GM12878 (cell line): ENCODE results near the gene FLVCR2. TPM values are rescaled to one million over a fixed set of nuclear protein-coding genes. Genes with fewer than 3 reads are reported as not detected.

Experiments
- CREM ChIP-seq: IDR thresholded peaks from 2 replicates; pipeline ENCODE4 v1.6.1; 2014; ENCODE audit warnings: antibody characterized with exemption, low read depth
- FOXM1 ChIP-seq: IDR thresholded peaks from 2 replicates; pipeline ENCODE4 v1.6.1; 2012; ENCODE audit warnings: low read depth, mild to moderate bottlenecking, inconsistent platforms, low read length, moderate library complexity
- KDM1A ChIP-seq: fragments of 200-600 bp; sonication (generic); IDR thresholded peaks from 2 replicates; pipeline ENCODE4 v1.6.1; 2016; ENCODE audit warnings: borderline replicate concordance
- MXI1 ChIP-seq: fragments of 150-350 bp; IDR thresholded peaks from 2 replicates; pipeline ENCODE4 v1.6.1; 2011; ENCODE audit warnings: low read depth, mild to moderate bottlenecking, inconsistent platforms, low read length, improper control_type of control experiment
- polyA plus RNA-seq, 11 experiments: library from polyadenylated mRNA; depleted of rRNA in 4 of 11; unstranded in 6 of 11; stranded (reverse) in 5 of 11; fragments of >200 nt; fragmentation: Nextera tagmentation in 4 of 11; fragmentation: Illumina TruSeq in 1 of 11; extraction: Ambion mirVana in 4 of 11; extraction: Trizol in 1 of 11; gene quantifications; 1 replicate in 1 of 11; 2 replicates in 10 of 11; pipeline versions ENCODE4 v1.2.1 to v1.2.3, GENCODE V29; 2011 to 2016; ENCODE audit warnings: inconsistent platforms in 2 of 11, missing spikeins in 2 of 11, low read depth in 1 of 11
- total RNA-seq, 4 experiments: library from RNA; depleted of rRNA in 3 of 4; stranded (reverse); fragments of >200 nt in 3 of 4; fragmentation: Illumina TruSeq in 1 of 4; extraction: Trizol in 1 of 4; gene quantifications; 2 replicates each; pipeline versions ENCODE4 v1.2.1 to v1.2.3, GENCODE V29; 2013 to 2021
- TF ChIP-seq, protein P1 (sequence below): IDR thresholded peaks from 2 replicates; pipeline ENCODE4 v1.6.1; 2012; ENCODE audit warnings: improper control_type of control experiment, low read depth, low read length; ENCODE audit not compliant: insufficient replicate concordance
- TF ChIP-seq, protein P2 (sequence below): fragments of 450-650 bp; IDR thresholded peaks from 2 replicates; pipeline ENCODE4 v1.6.1; 2017; ENCODE audit warnings: mild to moderate bottlenecking
- TF ChIP-seq, protein P3 (sequence below): fragments of 450-650 bp; IDR thresholded peaks from 2 replicates; pipeline ENCODE4 v1.6.1; 2017; ENCODE audit warnings: borderline replicate concordance
- TF ChIP-seq, protein P4 (sequence below): IDR thresholded peaks from 2 replicates; pipeline ENCODE4 v1.6.1; 2011; ENCODE audit warnings: low read depth, low read length, improper control_type of control experiment, borderline replicate concordance
- TF ChIP-seq, protein P5 (sequence below): fragments of 450-650 bp; IDR thresholded peaks from 2 replicates; pipeline ENCODE4 v1.6.1; 2017; ENCODE audit warnings: mild to moderate bottlenecking, moderate library complexity

The FLVCR2 gene
- total and polyA plus RNA-seq, 10 of the 15 experiments (the other 5 are each of a cell fraction or from before 2014, with no cell fraction given): 0.24 to 3.7 (median 1.6) TPM

DNA sequence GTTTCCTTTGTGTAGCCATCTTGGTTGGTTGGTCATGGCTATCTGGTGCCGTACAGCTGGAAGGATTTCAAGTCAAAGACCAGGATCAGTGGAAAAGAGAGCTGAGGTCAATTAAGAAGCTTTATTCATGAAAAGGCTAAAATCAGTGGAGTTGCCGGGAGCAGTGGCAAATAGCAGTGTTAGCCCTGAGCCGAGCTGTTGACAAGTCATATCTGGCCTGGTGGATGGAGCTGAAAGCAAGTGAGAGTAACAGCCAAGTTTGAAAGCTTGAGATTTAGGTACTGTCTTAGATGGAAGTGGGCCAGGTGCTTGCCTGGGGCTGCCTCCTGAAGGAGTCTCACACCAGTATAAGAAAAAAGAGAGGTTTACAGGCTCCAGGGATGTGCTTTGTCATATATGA lies 47.2 kb upstream of the FLVCR2 start (continued):
- TF ChIP-seq, protein P1, sequence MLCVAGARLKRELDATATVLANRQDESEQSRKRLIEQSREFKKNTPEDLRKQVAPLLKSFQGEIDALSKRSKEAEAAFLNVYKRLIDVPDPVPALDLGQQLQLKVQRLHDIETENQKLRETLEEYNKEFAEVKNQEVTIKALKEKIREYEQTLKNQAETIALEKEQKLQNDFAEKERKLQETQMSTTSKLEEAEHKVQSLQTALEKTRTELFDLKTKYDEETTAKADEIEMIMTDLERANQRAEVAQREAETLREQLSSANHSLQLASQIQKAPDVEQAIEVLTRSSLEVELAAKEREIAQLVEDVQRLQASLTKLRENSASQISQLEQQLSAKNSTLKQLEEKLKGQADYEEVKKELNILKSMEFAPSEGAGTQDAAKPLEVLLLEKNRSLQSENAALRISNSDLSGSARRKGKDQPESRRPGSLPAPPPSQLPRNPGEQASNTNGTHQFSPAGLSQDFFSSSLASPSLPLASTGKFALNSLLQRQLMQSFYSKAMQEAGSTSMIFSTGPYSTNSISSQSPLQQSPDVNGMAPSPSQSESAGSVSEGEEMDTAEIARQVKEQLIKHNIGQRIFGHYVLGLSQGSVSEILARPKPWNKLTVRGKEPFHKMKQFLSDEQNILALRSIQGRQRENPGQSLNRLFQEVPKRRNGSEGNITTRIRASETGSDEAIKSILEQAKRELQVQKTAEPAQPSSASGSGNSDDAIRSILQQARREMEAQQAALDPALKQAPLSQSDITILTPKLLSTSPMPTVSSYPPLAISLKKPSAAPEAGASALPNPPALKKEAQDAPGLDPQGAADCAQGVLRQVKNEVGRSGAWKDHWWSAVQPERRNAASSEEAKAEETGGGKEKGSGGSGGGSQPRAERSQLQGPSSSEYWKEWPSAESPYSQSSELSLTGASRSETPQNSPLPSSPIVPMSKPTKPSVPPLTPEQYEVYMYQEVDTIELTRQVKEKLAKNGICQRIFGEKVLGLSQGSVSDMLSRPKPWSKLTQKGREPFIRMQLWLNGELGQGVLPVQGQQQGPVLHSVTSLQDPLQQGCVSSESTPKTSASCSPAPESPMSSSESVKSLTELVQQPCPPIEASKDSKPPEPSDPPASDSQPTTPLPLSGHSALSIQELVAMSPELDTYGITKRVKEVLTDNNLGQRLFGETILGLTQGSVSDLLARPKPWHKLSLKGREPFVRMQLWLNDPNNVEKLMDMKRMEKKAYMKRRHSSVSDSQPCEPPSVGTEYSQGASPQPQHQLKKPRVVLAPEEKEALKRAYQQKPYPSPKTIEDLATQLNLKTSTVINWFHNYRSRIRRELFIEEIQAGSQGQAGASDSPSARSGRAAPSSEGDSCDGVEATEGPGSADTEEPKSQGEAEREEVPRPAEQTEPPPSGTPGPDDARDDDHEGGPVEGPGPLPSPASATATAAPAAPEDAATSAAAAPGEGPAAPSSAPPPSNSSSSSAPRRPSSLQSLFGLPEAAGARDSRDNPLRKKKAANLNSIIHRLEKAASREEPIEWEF: no peak
- TF ChIP-seq CREM: no peak
- TF ChIP-seq, protein P2, sequence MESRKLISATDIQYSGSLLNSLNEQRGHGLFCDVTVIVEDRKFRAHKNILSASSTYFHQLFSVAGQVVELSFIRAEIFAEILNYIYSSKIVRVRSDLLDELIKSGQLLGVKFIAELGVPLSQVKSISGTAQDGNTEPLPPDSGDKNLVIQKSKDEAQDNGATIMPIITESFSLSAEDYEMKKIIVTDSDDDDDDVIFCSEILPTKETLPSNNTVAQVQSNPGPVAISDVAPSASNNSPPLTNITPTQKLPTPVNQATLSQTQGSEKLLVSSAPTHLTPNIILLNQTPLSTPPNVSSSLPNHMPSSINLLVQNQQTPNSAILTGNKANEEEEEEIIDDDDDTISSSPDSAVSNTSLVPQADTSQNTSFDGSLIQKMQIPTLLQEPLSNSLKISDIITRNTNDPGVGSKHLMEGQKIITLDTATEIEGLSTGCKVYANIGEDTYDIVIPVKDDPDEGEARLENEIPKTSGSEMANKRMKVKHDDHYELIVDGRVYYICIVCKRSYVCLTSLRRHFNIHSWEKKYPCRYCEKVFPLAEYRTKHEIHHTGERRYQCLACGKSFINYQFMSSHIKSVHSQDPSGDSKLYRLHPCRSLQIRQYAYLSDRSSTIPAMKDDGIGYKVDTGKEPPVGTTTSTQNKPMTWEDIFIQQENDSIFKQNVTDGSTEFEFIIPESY: no peak
- TF ChIP-seq, protein P3, sequence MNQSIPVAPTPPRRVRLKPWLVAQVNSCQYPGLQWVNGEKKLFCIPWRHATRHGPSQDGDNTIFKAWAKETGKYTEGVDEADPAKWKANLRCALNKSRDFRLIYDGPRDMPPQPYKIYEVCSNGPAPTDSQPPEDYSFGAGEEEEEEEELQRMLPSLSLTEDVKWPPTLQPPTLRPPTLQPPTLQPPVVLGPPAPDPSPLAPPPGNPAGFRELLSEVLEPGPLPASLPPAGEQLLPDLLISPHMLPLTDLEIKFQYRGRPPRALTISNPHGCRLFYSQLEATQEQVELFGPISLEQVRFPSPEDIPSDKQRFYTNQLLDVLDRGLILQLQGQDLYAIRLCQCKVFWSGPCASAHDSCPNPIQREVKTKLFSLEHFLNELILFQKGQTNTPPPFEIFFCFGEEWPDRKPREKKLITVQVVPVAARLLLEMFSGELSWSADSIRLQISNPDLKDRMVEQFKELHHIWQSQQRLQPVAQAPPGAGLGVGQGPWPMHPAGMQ: no peak
- no peak for TF ChIP-seq MXI1
- no peak for TF ChIP-seq KDM1A
- TF ChIP-seq, protein P4, sequence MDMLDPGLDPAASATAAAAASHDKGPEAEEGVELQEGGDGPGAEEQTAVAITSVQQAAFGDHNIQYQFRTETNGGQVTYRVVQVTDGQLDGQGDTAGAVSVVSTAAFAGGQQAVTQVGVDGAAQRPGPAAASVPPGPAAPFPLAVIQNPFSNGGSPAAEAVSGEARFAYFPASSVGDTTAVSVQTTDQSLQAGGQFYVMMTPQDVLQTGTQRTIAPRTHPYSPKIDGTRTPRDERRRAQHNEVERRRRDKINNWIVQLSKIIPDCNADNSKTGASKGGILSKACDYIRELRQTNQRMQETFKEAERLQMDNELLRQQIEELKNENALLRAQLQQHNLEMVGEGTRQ: no peak
- TF ChIP-seq, protein P5, sequence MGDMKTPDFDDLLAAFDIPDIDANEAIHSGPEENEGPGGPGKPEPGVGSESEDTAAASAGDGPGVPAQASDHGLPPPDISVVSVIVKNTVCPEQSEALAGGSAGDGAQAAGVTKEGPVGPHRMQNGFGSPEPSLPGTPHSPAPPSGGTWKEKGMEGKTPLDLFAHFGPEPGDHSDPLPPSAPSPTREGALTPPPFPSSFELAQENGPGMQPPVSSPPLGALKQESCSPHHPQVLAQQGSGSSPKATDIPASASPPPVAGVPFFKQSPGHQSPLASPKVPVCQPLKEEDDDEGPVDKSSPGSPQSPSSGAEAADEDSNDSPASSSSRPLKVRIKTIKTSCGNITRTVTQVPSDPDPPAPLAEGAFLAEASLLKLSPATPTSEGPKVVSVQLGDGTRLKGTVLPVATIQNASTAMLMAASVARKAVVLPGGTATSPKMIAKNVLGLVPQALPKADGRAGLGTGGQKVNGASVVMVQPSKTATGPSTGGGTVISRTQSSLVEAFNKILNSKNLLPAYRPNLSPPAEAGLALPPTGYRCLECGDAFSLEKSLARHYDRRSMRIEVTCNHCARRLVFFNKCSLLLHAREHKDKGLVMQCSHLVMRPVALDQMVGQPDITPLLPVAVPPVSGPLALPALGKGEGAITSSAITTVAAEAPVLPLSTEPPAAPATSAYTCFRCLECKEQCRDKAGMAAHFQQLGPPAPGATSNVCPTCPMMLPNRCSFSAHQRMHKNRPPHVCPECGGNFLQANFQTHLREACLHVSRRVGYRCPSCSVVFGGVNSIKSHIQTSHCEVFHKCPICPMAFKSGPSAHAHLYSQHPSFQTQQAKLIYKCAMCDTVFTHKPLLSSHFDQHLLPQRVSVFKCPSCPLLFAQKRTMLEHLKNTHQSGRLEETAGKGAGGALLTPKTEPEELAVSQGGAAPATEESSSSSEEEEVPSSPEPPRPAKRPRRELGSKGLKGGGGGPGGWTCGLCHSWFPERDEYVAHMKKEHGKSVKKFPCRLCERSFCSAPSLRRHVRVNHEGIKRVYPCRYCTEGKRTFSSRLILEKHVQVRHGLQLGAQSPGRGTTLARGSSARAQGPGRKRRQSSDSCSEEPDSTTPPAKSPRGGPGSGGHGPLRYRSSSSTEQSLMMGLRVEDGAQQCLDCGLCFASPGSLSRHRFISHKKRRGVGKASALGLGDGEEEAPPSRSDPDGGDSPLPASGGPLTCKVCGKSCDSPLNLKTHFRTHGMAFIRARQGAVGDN: no peak
- TF ChIP-seq FOXM1: no peak
